Measurements from ENCODE around the gene FOXK2.

DNA sequence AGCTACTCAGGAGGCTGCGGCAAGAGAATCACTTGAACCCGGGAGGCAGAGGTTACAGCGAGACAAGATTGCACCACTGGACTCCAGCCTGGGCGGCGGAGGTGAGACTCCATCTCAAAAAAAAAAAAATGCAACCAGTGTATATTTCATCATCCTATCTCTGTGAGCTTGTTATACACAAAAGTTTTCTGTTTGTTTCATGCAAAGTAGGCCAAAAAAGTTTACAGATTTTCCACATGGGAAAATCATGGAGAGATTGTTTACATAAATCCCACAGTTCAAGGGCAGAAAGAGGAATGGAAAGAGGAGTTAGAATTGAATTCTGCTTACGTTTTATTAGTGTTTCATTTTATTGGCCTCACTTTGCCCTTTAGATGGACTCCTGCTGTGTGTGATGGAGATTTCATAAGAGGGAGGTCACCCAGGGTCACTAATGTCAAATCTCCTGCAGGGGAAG lies 36.3 kb upstream of the FOXK2 start:
- TF ChIP-seq, protein P1, sequence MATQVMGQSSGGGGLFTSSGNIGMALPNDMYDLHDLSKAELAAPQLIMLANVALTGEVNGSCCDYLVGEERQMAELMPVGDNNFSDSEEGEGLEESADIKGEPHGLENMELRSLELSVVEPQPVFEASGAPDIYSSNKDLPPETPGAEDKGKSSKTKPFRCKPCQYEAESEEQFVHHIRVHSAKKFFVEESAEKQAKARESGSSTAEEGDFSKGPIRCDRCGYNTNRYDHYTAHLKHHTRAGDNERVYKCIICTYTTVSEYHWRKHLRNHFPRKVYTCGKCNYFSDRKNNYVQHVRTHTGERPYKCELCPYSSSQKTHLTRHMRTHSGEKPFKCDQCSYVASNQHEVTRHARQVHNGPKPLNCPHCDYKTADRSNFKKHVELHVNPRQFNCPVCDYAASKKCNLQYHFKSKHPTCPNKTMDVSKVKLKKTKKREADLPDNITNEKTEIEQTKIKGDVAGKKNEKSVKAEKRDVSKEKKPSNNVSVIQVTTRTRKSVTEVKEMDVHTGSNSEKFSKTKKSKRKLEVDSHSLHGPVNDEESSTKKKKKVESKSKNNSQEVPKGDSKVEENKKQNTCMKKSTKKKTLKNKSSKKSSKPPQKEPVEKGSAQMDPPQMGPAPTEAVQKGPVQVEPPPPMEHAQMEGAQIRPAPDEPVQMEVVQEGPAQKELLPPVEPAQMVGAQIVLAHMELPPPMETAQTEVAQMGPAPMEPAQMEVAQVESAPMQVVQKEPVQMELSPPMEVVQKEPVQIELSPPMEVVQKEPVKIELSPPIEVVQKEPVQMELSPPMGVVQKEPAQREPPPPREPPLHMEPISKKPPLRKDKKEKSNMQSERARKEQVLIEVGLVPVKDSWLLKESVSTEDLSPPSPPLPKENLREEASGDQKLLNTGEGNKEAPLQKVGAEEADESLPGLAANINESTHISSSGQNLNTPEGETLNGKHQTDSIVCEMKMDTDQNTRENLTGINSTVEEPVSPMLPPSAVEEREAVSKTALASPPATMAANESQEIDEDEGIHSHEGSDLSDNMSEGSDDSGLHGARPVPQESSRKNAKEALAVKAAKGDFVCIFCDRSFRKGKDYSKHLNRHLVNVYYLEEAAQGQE (IDR thresholded peaks at IDR 0.05; ENCODE audit: low read depth), result no peak
- TF ChIP-seq CEBPB (IDR thresholded peaks at IDR 0.05) (no peak), EP300 (IDR thresholded peaks at IDR 0.05; ENCODE audit: borderline replicate concordance) (no peak), RAD21 (IDR thresholded peaks at IDR 0.05; ENCODE audit: low read depth) (no peak)
- TF ChIP-seq, protein P2, sequence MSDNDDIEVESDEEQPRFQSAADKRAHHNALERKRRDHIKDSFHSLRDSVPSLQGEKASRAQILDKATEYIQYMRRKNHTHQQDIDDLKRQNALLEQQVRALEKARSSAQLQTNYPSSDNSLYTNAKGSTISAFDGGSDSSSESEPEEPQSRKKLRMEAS (IDR thresholded peaks at IDR 0.05), result no peak
